Right renal cortex interstitium (tissue), 3 donors: Measurements from ENCODE around the gene TNFRSF17. TPM values are rescaled to one million over a fixed set of nuclear protein-coding genes. Genes with fewer than 3 reads are reported as not detected.
"Not testable (repeated sequence)": the region's sequence is repeated elsewhere in the genome, so short reads cannot be mapped to it uniquely, and the experiment has no call there.

Experiments
- DNase-seq, 3 donors: peaks; one replicate each; pipeline ENCODE4 v3.0.0-alpha.2; 2013; ENCODE audit warnings: low read depth in 3 of 3, low spot score in 2 of 3
- polyA plus RNA-seq, 3 donors: library from polyadenylated mRNA; unstranded; fragments of 120-200 nt; gene quantifications; one replicate each; pipeline ENCODE4 v1.2.1, GENCODE V29; 2013; ENCODE audit not compliant: insufficient read length in 3 of 3

The TNFRSF17 gene
- under 1 TPM in 1 of 3 donors, not detected in 2; 0.20 TPM for polyA plus RNA-seq

- no peak for DNase-seq
Measured at GRCh38 chr16:11964761-11965551, at the start of gene TNFRSF17. TNFRSF17 (plus strand) TSS chr16:11965210; CDS start chr16:11965325, 115 bp downstream.

GRCh38 chr16:11915644-11916523 is 49.1 kb upstream of the TNFRSF17 start, which contains the start of gene GSPT1:
GSPT1 (minus strand) TSS chr16:11915956; CDS start chr16:11915720, 236 bp downstream.
- peak; percentile 93 to 97 (median 95) for DNase-seq

- DNase-seq, result no peak
Measured at GRCh38 chr16:11916524-11917285, 48.3 kb upstream of the TNFRSF17 start.

GRCh38 chr16:11924046-11924445 is 41.0 kb upstream of the TNFRSF17 start:
- not testable (repeated sequence) for DNase-seq

GRCh38 chr16:11927350-11927749 is 37.7 kb upstream of the TNFRSF17 start:
- not testable (repeated sequence) for DNase-seq

- not testable (repeated sequence) for DNase-seq
Measured at GRCh38 chr16:11941945-11942344, 23.1 kb upstream of the TNFRSF17 start, which contains the start of gene NPIPB2. NPIPB2 (minus strand) TSS chr16:11942045; CDS start chr16:11942045, 0 bp downstream.

GRCh38 chr16:11946433-11946832 is 18.6 kb upstream of the TNFRSF17 start:
- no peak for DNase-seq

GRCh38 chr16:11948819-11949218 is 16.2 kb upstream of the TNFRSF17 start:
- no peak for DNase-seq

- no peak for DNase-seq
Measured at GRCh38 chr16:11949527-11949926, 15.5 kb upstream of the TNFRSF17 start.

- DNase-seq, result no peak
Measured at GRCh38 chr16:11950388-11950787, 14.6 kb upstream of the TNFRSF17 start.

- DNase-seq, result not testable (repeated sequence)
Measured at GRCh38 chr16:11953576-11953975, 11.4 kb upstream of the TNFRSF17 start.

- no peak for DNase-seq
Measured at GRCh38 chr16:11955713-11956123, 9.3 kb upstream of the TNFRSF17 start.

- DNase-seq, result no peak
Measured at GRCh38 chr16:11956558-11956957, 8.5 kb upstream of the TNFRSF17 start.

- DNase-seq, result no peak
Measured at GRCh38 chr16:11957591-11958395, 7.2 kb upstream of the TNFRSF17 start.

GRCh38 chr16:11962457-11962856 is 2.6 kb upstream of the TNFRSF17 start:
- not testable (repeated sequence) for DNase-seq

GRCh38 chr16:11962978-11963377 is 2.0 kb upstream of the TNFRSF17 start:
- DNase-seq, result not testable (repeated sequence)

- no peak for DNase-seq
Measured at GRCh38 chr16:11963706-11964105, 1.3 kb upstream of the TNFRSF17 start.

- DNase-seq, result no peak
Measured at GRCh38 chr16:11966173-11966572, 1.2 kb downstream of the TNFRSF17 start.

- no peak for DNase-seq
Measured at GRCh38 chr16:11967195-11967911, 2.3 kb downstream of the TNFRSF17 start.
